GM19240 (cell line): ENCODE results near the gene PHF19.

Source experiments
- DNase-seq: peaks from one replicate; pipeline ENCODE4 v3.0.0; 2011; ENCODE audit warnings: low spot score; ENCODE audit not compliant: insufficient read length

Gene PHF19

GRCh38 chr9:120876842-120877240, at the start of gene PHF19:
Gene PHF19, minus strand, starts transcription at chr9:120877188. Its CDS starts 2,447 bp downstream, at chr9:120874741.
- DNase-seq, result no peak

- DNase-seq, result no peak
Observed at GRCh38 chr9:120926397-120926928, 49.5 kb upstream of the PHF19 start, which contains the start of gene TRAF1. Gene TRAF1, minus strand, starts transcription at chr9:120926796. Its CDS starts 721 bp downstream, at chr9:120926075.

DNA sequence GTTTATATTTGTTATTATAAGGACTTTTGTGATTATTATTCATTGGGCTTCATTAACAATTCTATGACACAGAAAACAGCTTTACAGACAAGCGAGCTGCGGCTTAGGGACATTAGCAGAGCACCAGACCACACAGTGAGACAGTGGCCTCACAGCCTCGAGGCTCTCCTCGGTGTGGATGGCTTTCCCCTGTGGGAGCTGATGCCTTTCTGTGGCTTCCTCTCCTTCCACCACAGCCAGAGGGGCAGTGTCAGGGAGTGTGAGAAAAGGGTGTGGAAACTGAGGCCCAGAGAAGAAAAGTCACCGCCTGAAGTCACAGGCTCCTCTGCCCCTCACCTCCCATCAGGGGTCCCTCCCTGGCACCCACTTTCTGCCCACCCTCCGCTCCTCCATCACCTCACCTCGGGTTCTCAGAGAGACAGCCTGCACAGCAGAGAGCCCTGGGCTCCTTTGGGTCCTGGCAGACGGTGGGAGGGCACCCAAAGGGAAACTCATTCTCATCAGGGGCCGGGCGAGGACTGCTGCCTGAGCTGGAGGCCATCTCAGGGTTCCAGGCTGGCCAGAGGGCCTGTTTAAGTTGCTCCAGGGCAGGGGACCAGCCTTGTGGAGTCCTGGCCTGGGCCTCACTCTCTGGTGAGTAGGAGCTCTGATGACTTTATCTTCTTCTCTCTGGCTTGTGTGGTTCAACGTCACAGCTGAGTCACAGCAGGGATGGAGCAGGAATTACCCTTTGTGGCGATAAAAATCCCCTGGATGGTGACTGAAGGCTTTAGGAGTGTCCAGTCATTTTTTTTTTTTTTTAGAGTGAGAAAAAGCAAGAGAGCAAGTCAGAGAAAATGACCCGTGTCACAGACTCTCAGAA, 48.8 kb upstream of the PHF19 start:
- no peak for DNase-seq

GRCh38 chr9:120924698-120925534, 47.9 kb upstream of the PHF19 start:
- DNase-seq, result no peak

DNA sequence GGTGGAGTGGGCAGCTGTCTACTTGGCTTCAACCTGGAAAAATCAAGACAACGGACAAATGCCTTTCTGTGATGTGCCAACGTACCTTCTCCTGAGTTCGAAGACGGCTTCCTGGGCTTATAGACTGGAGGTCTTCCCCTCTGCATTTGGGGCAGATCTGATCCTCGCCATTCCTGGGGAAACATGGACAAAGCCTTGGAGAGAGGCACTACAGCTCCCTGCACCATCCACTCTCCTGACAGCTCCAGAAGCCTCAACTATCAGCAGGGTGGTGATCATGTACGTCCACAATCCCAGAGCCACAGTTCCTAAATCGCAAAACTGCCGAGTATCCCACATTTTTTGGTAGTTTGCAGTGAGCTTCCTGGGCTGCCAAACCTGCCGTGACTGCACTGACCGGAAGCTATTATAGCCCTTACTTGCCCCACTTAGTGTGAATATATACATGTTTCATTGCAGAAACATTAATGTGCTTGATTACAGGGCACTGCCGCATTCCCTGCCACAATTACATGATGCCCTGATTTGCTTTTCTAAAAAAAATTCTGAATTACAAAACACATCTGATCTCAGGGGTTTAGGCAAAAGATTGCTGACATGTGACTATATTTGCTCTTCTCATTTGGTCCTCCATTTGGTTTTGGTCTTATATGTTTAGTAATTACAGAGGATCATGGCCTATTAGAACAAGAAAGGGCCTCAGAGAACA, 46.8 kb upstream of the PHF19 start:
- DNase-seq, result no peak

GRCh38 chr9:120922404-120923195, 45.6 kb upstream of the PHF19 start:
- DNase-seq, result no peak

GRCh38 chr9:120921661-120922181, 44.7 kb upstream of the PHF19 start:
- DNase-seq, result no peak

- no peak for DNase-seq
Observed at GRCh38 chr9:120920806-120921178, 43.8 kb upstream of the PHF19 start.

GRCh38 chr9:120919843-120920805, 43.1 kb upstream of the PHF19 start:
- no peak for DNase-seq

DNA sequence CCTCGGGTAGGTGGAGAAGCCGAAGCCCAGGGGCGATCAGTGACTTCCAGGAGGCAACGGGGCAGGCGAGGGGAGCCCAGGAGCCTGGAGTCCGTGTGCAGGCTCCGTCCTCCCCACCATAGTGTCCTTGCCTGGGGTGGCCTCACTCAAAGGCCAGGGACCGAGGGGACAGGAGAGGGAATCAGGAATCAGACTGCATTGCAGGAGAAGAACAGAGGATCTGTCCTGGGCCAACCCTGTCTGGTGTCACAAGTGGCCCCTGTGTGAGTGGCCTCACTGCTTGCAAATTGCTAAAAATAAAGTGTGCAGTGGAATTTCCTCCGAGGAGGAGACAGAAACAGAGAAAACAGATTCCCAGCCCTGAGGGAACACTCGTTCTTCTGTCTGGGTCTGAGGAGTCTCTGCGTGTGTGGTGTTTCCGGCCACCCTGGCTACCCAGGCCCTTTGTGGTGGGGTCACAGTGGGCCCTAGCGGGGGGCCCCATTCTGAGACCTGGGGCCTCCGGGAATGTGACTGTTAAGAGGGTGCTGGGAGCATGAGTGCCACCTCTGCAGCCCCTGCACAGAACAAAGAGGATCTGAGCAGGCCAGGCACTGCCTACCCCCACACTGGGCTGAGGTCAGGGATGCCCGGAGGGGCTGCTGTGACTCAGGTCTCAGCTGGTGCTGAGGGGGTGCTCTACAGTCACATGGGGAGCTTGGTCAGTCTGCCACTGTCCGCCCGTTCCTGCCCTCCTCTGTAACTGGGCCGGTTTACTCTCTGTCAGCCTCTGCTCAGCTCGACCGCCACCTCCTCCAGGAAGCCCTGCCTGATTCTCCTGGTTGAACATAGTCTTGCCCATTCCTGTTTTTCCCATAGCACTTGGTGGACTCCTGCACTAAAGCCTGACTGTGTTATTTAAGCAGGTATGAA, 42.2 kb upstream of the PHF19 start:
- DNase-seq, result no peak

DNA sequence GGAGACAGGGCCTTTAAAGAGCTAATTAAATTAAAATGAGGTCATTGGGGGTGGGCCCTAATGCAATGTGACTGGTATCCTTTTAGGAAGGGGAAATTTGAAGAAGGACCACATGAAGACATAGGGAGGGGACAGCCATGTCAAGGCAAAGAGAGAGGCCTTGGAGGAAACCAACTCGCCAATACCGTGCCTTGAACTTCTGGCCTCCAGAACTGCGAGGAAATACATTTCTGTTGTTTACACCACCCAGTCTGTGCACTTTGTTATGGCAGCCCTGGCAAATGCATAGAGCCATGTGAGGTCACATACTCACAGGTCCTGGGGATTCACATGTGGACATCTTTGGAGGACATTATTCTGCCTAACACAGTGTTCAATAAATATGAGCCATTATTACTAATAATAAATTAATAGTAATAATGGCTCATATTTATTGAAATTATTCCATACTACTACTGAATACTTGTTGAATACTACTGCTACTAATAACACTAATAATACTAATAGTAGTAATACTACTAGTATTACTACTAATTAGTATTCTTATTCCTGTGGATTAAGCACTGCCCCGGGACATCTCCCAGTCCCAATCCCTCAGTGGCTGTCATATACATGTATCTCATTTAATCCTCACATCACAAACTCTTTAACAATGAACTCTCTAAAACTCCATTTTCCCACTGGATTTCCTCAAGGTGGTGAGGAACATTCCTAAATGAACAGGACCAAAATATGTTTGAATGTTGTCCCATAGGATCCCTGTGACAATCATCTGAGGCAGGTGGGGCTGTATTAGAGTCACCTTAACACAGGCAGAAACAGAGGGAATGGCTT, 41.2 kb upstream of the PHF19 start:
- no peak for DNase-seq

GRCh38 chr9:120916991-120917880, 40.2 kb upstream of the PHF19 start:
- DNase-seq, result no peak

DNA sequence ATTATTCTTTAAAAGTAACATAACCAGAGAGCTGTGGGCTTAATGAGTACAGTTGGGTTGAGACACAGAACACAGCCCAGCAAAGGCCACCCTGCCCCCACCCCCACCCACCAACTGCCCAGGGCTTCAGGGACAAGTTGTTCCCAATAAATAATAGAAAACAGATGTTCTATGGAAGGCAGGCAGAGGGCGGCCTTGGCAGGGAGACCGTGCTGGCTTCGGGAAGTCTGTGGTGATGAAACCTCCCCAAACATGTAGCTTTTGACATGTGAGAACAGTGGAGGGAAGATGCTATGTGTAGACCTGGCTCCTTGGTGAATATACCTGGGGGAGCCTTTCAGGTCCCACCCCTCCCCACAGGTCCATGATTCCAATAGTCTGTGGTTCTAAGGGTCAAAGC, 39.6 kb upstream of the PHF19 start:
- no peak for DNase-seq

DNA sequence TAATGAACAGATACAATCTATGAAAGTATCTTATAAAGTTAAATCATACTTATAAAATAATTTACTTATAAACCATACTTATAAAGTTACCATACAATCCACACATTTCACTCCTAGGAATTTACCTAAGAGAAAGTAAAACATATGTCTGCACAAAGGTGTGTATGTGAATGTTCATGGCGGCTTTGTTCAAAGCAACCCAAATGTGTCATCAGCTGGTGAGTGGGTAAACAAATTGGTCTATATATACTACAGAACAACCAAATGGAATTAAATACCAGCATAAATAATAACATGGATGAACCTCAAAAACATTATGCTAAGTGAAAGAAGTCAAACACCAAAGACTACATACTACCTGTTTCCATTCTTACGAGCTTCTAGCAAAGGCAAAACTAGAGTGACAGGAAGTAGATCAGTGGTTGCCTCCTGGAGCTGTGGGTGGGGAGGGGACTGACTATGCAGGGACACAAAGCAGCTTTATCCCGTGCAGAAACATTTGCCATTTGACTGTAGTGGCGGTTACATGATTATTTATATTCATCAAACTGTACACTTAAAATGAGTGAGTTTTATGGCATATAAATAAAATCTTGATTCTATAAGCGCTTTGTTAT, 39.0 kb upstream of the PHF19 start:
- DNase-seq, result no peak

- DNase-seq, result no peak
Observed at GRCh38 chr9:120914953-120915352, 38.0 kb upstream of the PHF19 start.

DNA sequence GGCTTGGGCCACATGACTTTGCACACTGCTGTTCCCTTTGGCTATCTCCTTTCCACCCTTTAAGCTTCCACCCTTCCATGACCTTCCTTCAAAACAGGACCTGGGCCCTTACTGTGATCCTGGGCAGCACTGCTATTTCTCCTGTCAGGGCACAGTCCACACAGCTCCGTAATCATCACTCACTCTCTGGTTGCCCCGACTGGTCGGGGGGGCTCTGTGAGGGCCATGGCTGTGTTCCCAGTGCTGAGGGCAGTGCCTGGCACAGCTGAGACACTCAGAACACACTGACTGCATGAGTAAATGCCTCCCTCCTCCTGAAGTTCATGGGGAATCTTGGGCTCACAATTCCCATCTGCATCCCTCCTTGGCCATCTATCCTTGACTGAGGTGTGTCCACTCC, 37.4 kb upstream of the PHF19 start:
- DNase-seq, result no peak
